IPS-11a (cell line): ENCODE results near the gene EFNA5.

ENCODE experiments used
- H3K4me3 ChIP-seq: one replicate; pipeline ENCODE4 v1.5.1; 2013; ENCODE audit warnings: low read depth, low read length, control low read depth

Gene EFNA5

GRCh38 chr5:107574287-107574686 lies 96.5 kb downstream of the EFNA5 start:
- H3K4me3 ChIP-seq = no peak overlapping the region

GRCh38 chr5:107572715-107573368 lies 97.9 kb downstream of the EFNA5 start:
- no peak overlapping the region for H3K4me3 ChIP-seq

- no peak overlapping the region for H3K4me3 ChIP-seq
Measured at GRCh38 chr5:107571621-107572536, 98.9 kb downstream of the EFNA5 start.

- H3K4me3 ChIP-seq = no peak overlapping the region
Measured at GRCh38 chr5:107570805-107571531, 99.8 kb downstream of the EFNA5 start.

GRCh38 chr5:107570181-107570580 lies 100.6 kb downstream of the EFNA5 start:
- no peak overlapping the region for H3K4me3 ChIP-seq

GRCh38 chr5:107567901-107568671 lies 102.7 kb downstream of the EFNA5 start:
- H3K4me3 ChIP-seq = no peak overlapping the region

- H3K4me3 ChIP-seq = no peak overlapping the region
Measured at GRCh38 chr5:107566986-107567385, 103.8 kb downstream of the EFNA5 start.

- H3K4me3 ChIP-seq = no peak overlapping the region
Measured at GRCh38 chr5:107565791-107566767, 104.7 kb downstream of the EFNA5 start.

- H3K4me3 ChIP-seq = no peak overlapping the region
Measured at GRCh38 chr5:107564931-107565372, 105.8 kb downstream of the EFNA5 start.

- H3K4me3 ChIP-seq = no peak overlapping the region
Measured at GRCh38 chr5:107563959-107564544, 106.7 kb downstream of the EFNA5 start.

GRCh38 chr5:107560377-107560776 lies 110.4 kb downstream of the EFNA5 start:
- H3K4me3 ChIP-seq = no peak overlapping the region

GRCh38 chr5:107558823-107559375 lies 111.8 kb downstream of the EFNA5 start:
- no peak overlapping the region for H3K4me3 ChIP-seq

GRCh38 chr5:107557051-107557658 lies 113.6 kb downstream of the EFNA5 start:
- H3K4me3 ChIP-seq = no peak overlapping the region

- H3K4me3 ChIP-seq = no peak overlapping the region
Measured at GRCh38 chr5:107556575-107556974, 114.2 kb downstream of the EFNA5 start.

GRCh38 chr5:107555425-107556090 lies 115.2 kb downstream of the EFNA5 start:
- H3K4me3 ChIP-seq = no peak overlapping the region

- H3K4me3 ChIP-seq = no peak overlapping the region
Measured at GRCh38 chr5:107554776-107555424, 115.8 kb downstream of the EFNA5 start.

GRCh38 chr5:107553117-107553555 lies 117.6 kb downstream of the EFNA5 start:
- no peak overlapping the region for H3K4me3 ChIP-seq
